Vagina (tissue), 2 donors: Measurements from ENCODE around the gene RBMX2.

ENCODE experiments used
- POLR2A ChIP-seq, 2 donors: fragments of 450-650 bp; IDR thresholded peaks; one replicate each; pipeline ENCODE4 v1.6.1; 2017; ENCODE audit warnings: antibody characterized with exemption in 2 of 2, mild to moderate bottlenecking in 2 of 2, moderate library complexity in 2 of 2
- POLR2AphosphoS5 ChIP-seq, 2 donors: sonication (generic); formaldehyde crosslinking; IDR thresholded peaks; one replicate each; pipeline ENCODE4 v1.9.0; 2017; ENCODE audit warnings: antibody characterized with exemption in 2 of 2, mild to moderate bottlenecking in 2 of 2, low read depth in 1 of 2; ENCODE audit not compliant: insufficient read depth in 1 of 2

- TF ChIP-seq POLR2A (IDR thresholded peaks at IDR 0.05) (no peak), POLR2AphosphoS5 (IDR thresholded peaks at IDR 0.05; ENCODE audit: insufficient read depth in 1 of 2, low read depth in 1 of 2) (no peak)
These were observed 6.4 kb upstream of the RBMX2 start for GRCh38 chrX:130395341-130395740.
